Measurements from ENCODE around the gene GNAQ. TPM values are rescaled to one million over a fixed set of nuclear protein-coding genes. Genes with fewer than 3 reads are reported as not detected.

Gene GNAQ
- polyA plus RNA-seq, 2 of the 4 experiments (the other 2 are of a cell fraction): 17.9 to 60.0 TPM

DNA sequence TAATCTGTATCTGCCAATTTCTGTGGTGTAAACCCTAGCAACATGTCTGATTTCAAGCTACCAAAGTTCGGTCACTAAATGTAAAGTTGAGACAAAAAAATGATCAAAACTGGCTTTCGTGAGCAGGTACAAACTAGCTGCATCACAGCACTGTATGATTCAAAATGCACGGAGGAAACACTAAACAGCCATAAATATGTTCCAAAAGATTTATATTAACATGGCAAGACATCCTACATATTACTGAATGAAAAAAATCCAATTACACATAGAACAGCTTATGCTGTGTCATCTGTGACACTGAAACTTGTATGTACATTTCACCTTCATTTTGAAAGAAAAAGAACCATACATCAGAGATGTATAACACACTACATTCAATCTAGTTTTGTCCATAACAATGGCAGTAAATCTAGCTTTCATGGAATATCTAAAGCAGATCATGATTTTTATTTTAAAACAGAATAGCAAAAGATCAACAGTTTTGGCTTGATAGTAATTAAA is 14.4 kb downstream of the GNAQ start (continued):
- TF ChIP-seq, protein P1, sequence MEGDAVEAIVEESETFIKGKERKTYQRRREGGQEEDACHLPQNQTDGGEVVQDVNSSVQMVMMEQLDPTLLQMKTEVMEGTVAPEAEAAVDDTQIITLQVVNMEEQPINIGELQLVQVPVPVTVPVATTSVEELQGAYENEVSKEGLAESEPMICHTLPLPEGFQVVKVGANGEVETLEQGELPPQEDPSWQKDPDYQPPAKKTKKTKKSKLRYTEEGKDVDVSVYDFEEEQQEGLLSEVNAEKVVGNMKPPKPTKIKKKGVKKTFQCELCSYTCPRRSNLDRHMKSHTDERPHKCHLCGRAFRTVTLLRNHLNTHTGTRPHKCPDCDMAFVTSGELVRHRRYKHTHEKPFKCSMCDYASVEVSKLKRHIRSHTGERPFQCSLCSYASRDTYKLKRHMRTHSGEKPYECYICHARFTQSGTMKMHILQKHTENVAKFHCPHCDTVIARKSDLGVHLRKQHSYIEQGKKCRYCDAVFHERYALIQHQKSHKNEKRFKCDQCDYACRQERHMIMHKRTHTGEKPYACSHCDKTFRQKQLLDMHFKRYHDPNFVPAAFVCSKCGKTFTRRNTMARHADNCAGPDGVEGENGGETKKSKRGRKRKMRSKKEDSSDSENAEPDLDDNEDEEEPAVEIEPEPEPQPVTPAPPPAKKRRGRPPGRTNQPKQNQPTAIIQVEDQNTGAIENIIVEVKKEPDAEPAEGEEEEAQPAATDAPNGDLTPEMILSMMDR (IDR thresholded peaks at IDR 0.05): no peak
- TF ChIP-seq POLR2AphosphoS2 (conservative IDR thresholded peaks at IDR 0.05; ENCODE audit: low read length): no peak
- TF ChIP-seq EHMT2 (IDR thresholded peaks at IDR 0.05; ENCODE audit: low read depth): no peak
- TF ChIP-seq MAFK (IDR thresholded peaks at IDR 0.05; ENCODE audit: partially characterized antibody): no peak
- no peak for TF ChIP-seq CHD4 (IDR thresholded peaks at IDR 0.05; ENCODE audit: borderline replicate concordance)
- no peak for TF ChIP-seq CBX2 (IDR thresholded peaks at IDR 0.05; ENCODE audit: borderline replicate concordance, low read depth)
- TF ChIP-seq RNF2 (IDR thresholded peaks at IDR 0.05; ENCODE audit: borderline replicate concordance, low read depth): no peak
- TF ChIP-seq EP300 (IDR thresholded peaks at IDR 0.05): no peak
- no peak for TF ChIP-seq KDM5A (IDR thresholded peaks at IDR 0.05)

- no peak for TF ChIP-seq CBX8 (IDR thresholded peaks at IDR 0.05)
- no peak for TF ChIP-seq TFCP2L1 (CRISPR knock-in tag; IDR thresholded peaks at IDR 0.05)
- no peak for TF ChIP-seq KDM5A (IDR thresholded peaks at IDR 0.05)
- no peak for TF ChIP-seq CEBPB (IDR thresholded peaks at IDR 0.05)
- TF ChIP-seq ZC3H11A (IDR thresholded peaks at IDR 0.05): no peak
- no peak for TF ChIP-seq BHLHE40 (IDR thresholded peaks at IDR 0.05; ENCODE audit: low read depth, low read length)
- no peak for TF ChIP-seq RARB (CRISPR knock-in tag; IDR thresholded peaks at IDR 0.05)
- TF ChIP-seq KDM1A (IDR thresholded peaks at IDR 0.05; ENCODE audit: low read depth): no peak
- TF ChIP-seq, protein P1 (IDR thresholded peaks at IDR 0.05): no peak
- no peak for TF ChIP-seq POLR2A (IDR thresholded peaks at IDR 0.05; ENCODE audit: low read length)
- TF ChIP-seq HOXA7 (CRISPR knock-in tag; IDR thresholded peaks at IDR 0.05): no peak
- no peak for TF ChIP-seq MAZ (IDR thresholded peaks at IDR 0.05; ENCODE audit: borderline replicate concordance, low read depth, low read length)
- no peak for TF ChIP-seq FOSL2 (IDR thresholded peaks at IDR 0.05)
- TF ChIP-seq FOSL2 (CRISPR knock-in tag; IDR thresholded peaks at IDR 0.05): no peak
- TF ChIP-seq NFE2L2 (conservative IDR thresholded peaks at IDR 0.05; ENCODE audit: low read length): no peak
- TF ChIP-seq, protein P2, sequence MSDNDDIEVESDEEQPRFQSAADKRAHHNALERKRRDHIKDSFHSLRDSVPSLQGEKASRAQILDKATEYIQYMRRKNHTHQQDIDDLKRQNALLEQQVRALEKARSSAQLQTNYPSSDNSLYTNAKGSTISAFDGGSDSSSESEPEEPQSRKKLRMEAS (IDR thresholded peaks at IDR 0.05): no peak
- TF ChIP-seq HMGXB4 (CRISPR knock-in tag; IDR thresholded peaks at IDR 0.05; ENCODE audit: borderline replicate concordance): no peak
- no peak for DNase-seq (ENCODE audit: low read depth in 1 of 2, low spot score in 1 of 2)
- CTCF ChIA-PET: no interaction called here
- no peaks in the 10 kb centered on the region for H3K9me3 ChIP-seq
- peaks cover 17% of the 10 kb centered on the region; the same call in 1 of the 3 replicates for H3K4me1 ChIP-seq
- H3K4me2 ChIP-seq: no peak overlapping the region
- H3K4me3 ChIP-seq: no peak overlapping the region
- ATAC-seq: no peak
- no peak for FAIRE-seq
- POLR2A ChIA-PET: no interaction called here
- no peak overlapping the region for H3K27ac ChIP-seq
These were observed 16.4 kb downstream of the GNAQ start for GRCh38 chr9:78015241-78015640.
